Anterior cingulate cortex (tissue), 58 donors: ENCODE measurements around the gene NDST4.

ENCODE experiments used
- DNase-seq, 58 donors: peaks; one replicate each; lab custom pipeline; 2025; lab: John Stamatoyannopoulos, UW

Gene NDST4

GRCh38 chr4:114811564-114812301 is 301.7 kb downstream of the NDST4 start:
- DNase-seq, result no peak

GRCh38 chr4:114807759-114808404 is 305.5 kb downstream of the NDST4 start:
- peak in 5 of 58 donors; percentile 1 to 8 (median 4) for DNase-seq

GRCh38 chr4:114807357-114807756 is 306.1 kb downstream of the NDST4 start:
- no peak for DNase-seq

GRCh38 chr4:114791976-114792375 is 321.4 kb downstream of the NDST4 start:
- DNase-seq, result no peak

- DNase-seq, result no peak
Observed at GRCh38 chr4:114785570-114785969, 327.9 kb downstream of the NDST4 start.

GRCh38 chr4:114783215-114783595 is 330.2 kb downstream of the NDST4 start:
- DNase-seq, result no peak

- no peak for DNase-seq
Observed at GRCh38 chr4:114782415-114783214, 330.8 kb downstream of the NDST4 start.

GRCh38 chr4:114780205-114780604 is 333.2 kb downstream of the NDST4 start:
- DNase-seq, result no peak
